IPS-20b (cell line): ENCODE data around the gene FHIT.

ENCODE experiments used
- H3K27ac ChIP-seq: one replicate; pipeline ENCODE4 v1.5.1; 2013; ENCODE audit warnings: low read length
- H3K27me3 ChIP-seq: 2 replicates; pipeline ENCODE4 v1.6.1; 2013; ENCODE audit warnings: mild to moderate bottlenecking, low read length, inconsistent platforms; ENCODE audit not compliant: insufficient read depth
- H3K36me3 ChIP-seq: 2 replicates; pipeline ENCODE4 v1.6.1; 2013; ENCODE audit warnings: low read depth, mild to moderate bottlenecking, inconsistent platforms, low read length, moderate library complexity; ENCODE audit not compliant: insufficient read depth
- H3K4me1 ChIP-seq: 2 replicates; pipeline ENCODE4 v1.6.1; 2013; ENCODE audit warnings: mild to moderate bottlenecking, control low read depth, inconsistent platforms, low read length, moderate library complexity; ENCODE audit not compliant: insufficient read depth
- H3K4me3 ChIP-seq: 2 replicates; pipeline ENCODE4 v1.5.1; 2013; ENCODE audit warnings: mild to moderate bottlenecking, low read length, inconsistent platforms
- H3K9ac ChIP-seq: 2 replicates; pipeline ENCODE4 v1.6.1; 2013; ENCODE audit warnings: low read depth, mild to moderate bottlenecking, inconsistent platforms, low read length, moderate library complexity
- H3K9me3 ChIP-seq: 2 replicates; pipeline ENCODE4 v1.6.1; 2013; ENCODE audit warnings: mild to moderate bottlenecking, low read depth, low read length, inconsistent platforms; ENCODE audit not compliant: insufficient read depth

The FHIT gene

GRCh38 chr3:60856257-60857046 is 394.8 kb downstream of the FHIT start:
- no peak overlapping the region for H3K27ac ChIP-seq
- H3K4me1 ChIP-seq = no peaks in the 10 kb centered on the region
- H3K9me3 ChIP-seq = peaks cover 7% of the 10 kb centered on the region; the same call in 1 of the 2 replicates
- no peak overlapping the region for H3K9ac ChIP-seq
- H3K27me3 ChIP-seq = no peaks in the 10 kb centered on the region
- no peaks in the 10 kb centered on the region for H3K36me3 ChIP-seq
- no peak overlapping the region for H3K4me3 ChIP-seq

GRCh38 chr3:60855250-60855649 is 396.0 kb downstream of the FHIT start:
- Histone ChIP-seq H3K36me3 (no peaks in the 10 kb centered on the region), H3K4me3 (no peak overlapping the region), H3K9ac (no peak overlapping the region), H3K27me3 (no peaks in the 10 kb centered on the region), H3K9me3 (0 out of 2 replicates have a peak, but pooled peaks cover 2% of the 10 kb centered on the region), H3K27ac (no peak overlapping the region), H3K4me1 (no peaks in the 10 kb centered on the region)

- no peaks in the 10 kb centered on the region for H3K4me1 ChIP-seq
- H3K27ac ChIP-seq = no peak overlapping the region
- no peaks in the 10 kb centered on the region for H3K9me3 ChIP-seq
- no peaks in the 10 kb centered on the region for H3K36me3 ChIP-seq
- no peak overlapping the region for H3K9ac ChIP-seq
- H3K4me3 ChIP-seq = no peak overlapping the region
- no peaks in the 10 kb centered on the region for H3K27me3 ChIP-seq
Measured at GRCh38 chr3:60854791-60855190, 396.5 kb downstream of the FHIT start.

GRCh38 chr3:60847791-60848190 is 403.5 kb downstream of the FHIT start:
- no peaks in the 10 kb centered on the region for H3K9me3 ChIP-seq
- H3K36me3 ChIP-seq = no peaks in the 10 kb centered on the region

GRCh38 chr3:60844256-60844655 is 407.0 kb downstream of the FHIT start:
- Histone ChIP-seq H3K9ac (no peak overlapping the region), H3K36me3 (no peaks in the 10 kb centered on the region), H3K4me3 (no peak overlapping the region), H3K9me3 (no peaks in the 10 kb centered on the region), H3K4me1 (no peaks in the 10 kb centered on the region), H3K27ac (no peak overlapping the region), H3K27me3 (no peaks in the 10 kb centered on the region)

More at GRCh38 chr3:60847791-60848190, 403.5 kb downstream of the FHIT start:
- Histone ChIP-seq H3K27ac (no peak overlapping the region), H3K4me3 (no peak overlapping the region), H3K27me3 (no peaks in the 10 kb centered on the region), H3K4me1 (no peaks in the 10 kb centered on the region), H3K9ac (no peak overlapping the region)

GRCh38 chr3:60841355-60841754 is 409.9 kb downstream of the FHIT start:
- Histone ChIP-seq H3K27ac (no peak overlapping the region), H3K9me3 (no peaks in the 10 kb centered on the region), H3K4me3 (no peak overlapping the region), H3K9ac (no peak overlapping the region), H3K27me3 (no peaks in the 10 kb centered on the region), H3K36me3 (no peaks in the 10 kb centered on the region), H3K4me1 (no peaks in the 10 kb centered on the region)

GRCh38 chr3:60839246-60839645 is 412.0 kb downstream of the FHIT start:
- H3K9me3 ChIP-seq = no peaks in the 10 kb centered on the region
- no peak overlapping the region for H3K4me3 ChIP-seq
- no peaks in the 10 kb centered on the region for H3K36me3 ChIP-seq
- no peaks in the 10 kb centered on the region for H3K4me1 ChIP-seq
- H3K27me3 ChIP-seq = no peaks in the 10 kb centered on the region
- H3K9ac ChIP-seq = no peak overlapping the region
- H3K27ac ChIP-seq = no peak overlapping the region

- Histone ChIP-seq H3K9me3 (no peaks in the 10 kb centered on the region), H3K4me3 (no peak overlapping the region), H3K27me3 (no peaks in the 10 kb centered on the region), H3K9ac (no peak overlapping the region), H3K36me3 (no peaks in the 10 kb centered on the region), H3K4me1 (peaks cover 3% of the 10 kb centered on the region), H3K27ac (no peak overlapping the region)
Measured at GRCh38 chr3:60835796-60836195, 415.5 kb downstream of the FHIT start.

DNA sequence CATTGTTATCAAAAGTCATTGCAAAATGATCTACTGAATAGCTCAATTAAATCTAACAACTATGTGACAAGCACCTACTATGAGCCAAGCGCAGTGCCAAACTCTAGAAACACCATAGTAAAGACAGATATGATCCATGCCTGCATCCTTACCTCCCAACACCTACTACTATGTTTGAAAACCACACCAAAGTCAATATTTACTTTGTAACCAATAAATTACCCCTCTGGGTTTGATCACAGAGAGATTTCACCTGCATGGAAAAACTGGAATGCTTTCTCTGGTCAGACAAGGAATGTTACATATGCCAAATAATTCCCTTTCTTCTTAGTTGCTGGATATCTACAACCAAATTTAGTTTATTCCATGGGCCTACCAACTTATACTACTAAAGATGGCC is 422.2 kb downstream of the FHIT start:
- no peak overlapping the region for H3K4me3 ChIP-seq
- no peaks in the 10 kb centered on the region; the same call in 1 of the 2 replicates for H3K9me3 ChIP-seq
- H3K27ac ChIP-seq = no peak overlapping the region
- H3K27me3 ChIP-seq = no peaks in the 10 kb centered on the region
- no peaks in the 10 kb centered on the region for H3K36me3 ChIP-seq
- no peak overlapping the region for H3K9ac ChIP-seq
- peaks cover 3% of the 10 kb centered on the region for H3K4me1 ChIP-seq

DNA sequence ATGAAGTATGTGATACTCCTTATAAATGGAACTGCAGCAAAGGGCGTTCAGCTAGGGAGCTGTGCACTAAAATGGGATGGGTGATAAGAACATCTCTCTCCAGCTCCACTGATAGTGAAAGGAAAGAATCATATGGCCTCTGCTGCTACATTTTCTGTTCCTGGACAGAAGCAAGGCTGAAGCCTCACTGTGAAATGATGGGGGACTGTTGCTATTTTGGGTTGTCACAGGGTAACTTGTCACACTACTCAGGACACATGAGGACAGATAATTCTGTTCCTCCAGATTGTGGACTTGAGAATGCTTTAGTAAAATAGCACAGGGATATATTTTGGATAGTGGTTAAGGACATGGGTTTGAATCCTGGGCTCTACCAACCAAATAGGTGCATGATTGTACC is 423.6 kb downstream of the FHIT start:
- Histone ChIP-seq H3K9ac (no peak overlapping the region), H3K27ac (no peak overlapping the region), H3K36me3 (no peaks in the 10 kb centered on the region), H3K9me3 (no peaks in the 10 kb centered on the region; the same call in 1 of the 2 replicates), H3K4me1 (peaks cover 3% of the 10 kb centered on the region), H3K27me3 (no peaks in the 10 kb centered on the region), H3K4me3 (no peak overlapping the region)

DNA sequence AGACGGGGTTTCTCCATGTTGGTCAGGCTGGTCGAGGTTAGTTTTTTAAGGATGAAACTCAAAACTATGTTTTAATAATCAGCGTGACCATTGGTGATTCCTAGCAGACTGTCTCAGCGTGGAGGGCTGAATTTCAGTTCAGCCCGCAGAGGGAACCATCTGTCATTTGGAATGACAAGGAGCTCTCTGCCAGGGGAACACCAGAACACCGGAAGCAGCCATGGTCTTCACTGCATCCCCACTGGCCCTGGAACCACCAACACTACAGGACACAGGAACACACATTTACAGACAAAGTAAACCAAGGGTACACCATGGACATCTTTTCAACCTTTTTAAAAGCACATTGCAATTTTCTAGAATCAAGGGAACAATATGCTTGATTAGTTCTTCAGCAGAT is 424.7 kb downstream of the FHIT start:
- Histone ChIP-seq H3K4me3 (no peak overlapping the region), H3K4me1 (no peaks in the 10 kb centered on the region; the same call in 1 of the 2 replicates), H3K27me3 (no peaks in the 10 kb centered on the region), H3K36me3 (no peaks in the 10 kb centered on the region), H3K27ac (no peak overlapping the region), H3K9me3 (no peaks in the 10 kb centered on the region; the same call in 1 of the 2 replicates), H3K9ac (no peak overlapping the region)

DNA sequence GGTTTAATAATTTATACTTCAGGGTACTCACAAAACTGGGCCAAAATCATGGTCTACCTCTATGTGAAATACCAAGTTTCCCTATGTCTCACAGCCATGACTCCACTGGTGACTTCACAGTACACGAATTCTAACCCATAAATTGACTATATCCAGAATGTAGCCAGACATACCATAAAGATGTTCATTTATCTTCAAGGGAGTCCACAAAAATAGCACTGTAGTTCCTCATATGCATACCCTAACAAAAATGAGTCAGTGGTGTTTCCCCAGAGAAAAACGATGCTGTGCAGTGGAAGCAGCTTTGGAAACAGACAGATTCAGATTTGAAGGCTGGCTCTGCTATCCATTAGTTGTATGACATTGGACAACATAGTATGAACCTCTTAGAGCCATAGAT is 438.8 kb downstream of the FHIT start:
- H3K4me1 ChIP-seq = no peaks in the 10 kb centered on the region

More for the DNA sequence above, 438.8 kb downstream of the FHIT start:
- Histone ChIP-seq H3K4me3 (no peak overlapping the region), H3K9me3 (no peaks in the 10 kb centered on the region; the same call in 1 of the 2 replicates), H3K36me3 (no peaks in the 10 kb centered on the region), H3K27ac (no peak overlapping the region), H3K27me3 (no peaks in the 10 kb centered on the region), H3K9ac (no peak overlapping the region)
